ENCODE results near the gene ZBTB32.

The ZBTB32 gene

DNA sequence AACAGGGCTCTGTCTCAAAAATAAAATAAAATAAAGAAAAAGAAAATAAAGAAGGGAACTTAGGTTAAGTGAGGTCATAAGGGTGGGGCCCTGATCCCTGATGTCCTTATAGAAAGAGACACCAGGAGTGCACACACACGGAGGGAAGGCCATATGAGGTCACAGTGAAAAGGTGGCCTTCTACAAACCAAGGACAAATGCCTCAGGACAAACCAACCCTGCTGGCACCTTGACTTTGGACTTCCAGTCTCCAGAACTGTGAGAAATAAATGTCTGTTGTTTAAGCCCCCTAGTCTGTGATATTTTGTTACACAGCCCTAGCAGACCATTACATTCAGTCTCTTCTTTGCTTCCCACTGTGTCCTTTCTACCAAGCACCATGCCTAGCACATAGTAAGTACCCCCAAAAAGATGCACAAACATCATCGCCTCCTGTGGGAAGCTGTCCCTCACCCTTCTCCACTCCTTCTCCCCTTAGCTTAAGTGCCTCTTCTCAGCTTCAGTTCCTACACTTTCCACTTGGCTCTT is 8.4 kb upstream of the ZBTB32 start:
- DNase-seq (ENCODE audit: low read depth) = no peak

DNA sequence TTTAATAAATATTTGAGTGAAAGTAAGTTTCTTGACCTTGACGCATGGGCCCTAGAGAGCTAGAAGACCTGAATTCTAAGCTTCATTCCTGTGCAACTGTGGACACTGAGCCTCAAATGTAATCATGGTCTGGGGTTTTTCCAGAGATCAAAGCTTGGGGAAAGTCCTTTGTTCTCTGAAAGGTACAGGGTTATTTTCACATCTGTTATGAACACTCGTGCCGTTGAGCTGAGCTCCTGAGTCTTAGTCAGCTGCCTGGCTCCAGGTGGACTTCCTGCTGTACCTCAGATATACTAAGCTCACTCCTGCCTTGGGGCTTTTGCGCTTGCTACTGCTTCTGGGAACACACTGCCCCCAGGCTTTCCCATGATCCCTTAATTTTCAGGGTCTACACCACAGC is 7.5 kb upstream of the ZBTB32 start:
- DNase-seq (ENCODE audit: low read depth) = no peak

- DNase-seq (ENCODE audit: low read depth) = peak; percentile 99
Observed at GRCh38 chr19:35702223-35703012, 1.9 kb upstream of the ZBTB32 start.

DNA sequence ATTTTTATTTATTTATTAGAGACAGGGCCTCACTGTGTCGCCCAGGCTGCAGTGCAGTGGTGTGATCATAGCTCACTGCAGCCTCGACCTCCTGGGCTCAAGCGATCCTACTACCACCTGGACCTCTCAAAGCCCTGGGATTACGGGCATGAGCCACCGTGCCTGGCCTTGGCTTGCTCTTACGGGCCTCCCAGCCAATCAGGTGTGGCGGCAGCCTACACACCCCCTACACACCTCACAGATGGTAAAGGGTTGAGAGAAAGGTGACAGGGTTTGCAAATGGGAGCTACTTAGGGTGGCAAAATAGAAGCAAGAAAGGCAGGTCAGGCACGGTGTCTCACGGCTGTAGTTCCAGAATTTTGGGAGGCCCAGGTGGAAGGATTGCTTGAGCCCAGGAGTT is 1.0 kb upstream of the ZBTB32 start:
- DNase-seq (ENCODE audit: low read depth) = no peak

DNA sequence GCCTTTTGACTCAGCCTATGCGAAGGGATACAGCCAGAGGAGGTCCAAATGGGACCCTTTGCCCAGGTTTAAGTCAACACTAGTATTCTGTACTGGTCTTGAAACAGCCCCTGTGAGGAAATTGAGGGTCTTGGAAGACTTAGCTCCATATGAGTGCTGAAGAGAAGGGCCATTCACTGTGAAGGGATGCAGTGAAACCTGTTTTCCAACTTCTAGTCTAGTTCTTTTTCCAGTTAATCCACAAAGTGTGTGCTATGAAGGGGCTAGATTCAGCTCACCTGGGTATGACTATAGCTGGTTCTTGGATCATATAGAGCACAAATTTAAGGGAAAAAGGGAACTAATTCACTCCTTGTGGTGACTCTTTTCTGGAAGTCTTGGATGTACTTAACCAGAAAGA is 4.0 kb downstream of the ZBTB32 start:
- DNase-seq (ENCODE audit: low read depth) = no peak

DNA sequence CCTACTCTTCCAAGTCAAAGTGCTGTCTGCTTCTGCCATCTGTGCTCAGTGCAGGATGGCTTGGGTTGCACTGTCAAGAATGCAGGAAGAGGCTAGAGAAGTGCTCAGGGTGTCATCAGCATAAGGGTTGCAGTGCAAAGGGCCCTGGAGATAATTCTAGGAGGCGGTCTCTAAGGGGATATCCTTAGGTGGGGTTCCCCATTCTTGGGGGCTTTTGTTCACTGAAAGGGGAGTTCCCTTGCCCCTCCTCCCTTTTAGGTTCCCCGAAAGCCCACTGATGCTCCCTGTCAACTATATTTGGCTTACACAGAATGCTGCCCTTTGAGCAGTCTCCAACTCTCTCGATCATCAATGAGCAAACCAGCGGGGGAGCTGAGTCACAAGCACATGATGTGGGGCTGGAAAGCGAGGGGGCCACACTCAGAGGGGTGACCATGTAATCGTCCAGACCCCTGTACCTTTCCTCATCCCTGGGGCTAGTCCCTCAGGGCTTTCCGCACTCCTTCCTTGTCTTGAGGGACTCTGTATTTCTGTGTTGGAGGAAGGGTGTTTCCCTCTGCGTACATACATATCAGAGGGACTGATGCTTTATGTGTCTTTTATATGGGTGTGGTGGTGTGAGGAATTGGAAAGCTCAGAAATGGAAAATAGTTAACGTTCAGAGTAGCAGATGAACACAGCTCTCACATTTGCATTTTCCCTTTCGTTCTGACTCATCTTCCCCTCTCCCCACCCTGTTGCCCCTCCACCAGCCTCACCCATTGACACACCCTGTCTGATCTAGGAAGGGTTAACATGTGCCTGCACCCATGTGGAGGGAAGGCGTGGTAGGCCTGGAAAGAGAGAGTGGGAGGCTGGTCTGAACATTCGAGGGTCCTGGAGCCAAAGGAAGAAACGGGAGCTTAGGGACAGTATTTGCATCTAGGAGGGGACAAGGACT is 6.7 kb downstream of the ZBTB32 start:
- DNase-seq (ENCODE audit: low read depth) = no peak

DNA sequence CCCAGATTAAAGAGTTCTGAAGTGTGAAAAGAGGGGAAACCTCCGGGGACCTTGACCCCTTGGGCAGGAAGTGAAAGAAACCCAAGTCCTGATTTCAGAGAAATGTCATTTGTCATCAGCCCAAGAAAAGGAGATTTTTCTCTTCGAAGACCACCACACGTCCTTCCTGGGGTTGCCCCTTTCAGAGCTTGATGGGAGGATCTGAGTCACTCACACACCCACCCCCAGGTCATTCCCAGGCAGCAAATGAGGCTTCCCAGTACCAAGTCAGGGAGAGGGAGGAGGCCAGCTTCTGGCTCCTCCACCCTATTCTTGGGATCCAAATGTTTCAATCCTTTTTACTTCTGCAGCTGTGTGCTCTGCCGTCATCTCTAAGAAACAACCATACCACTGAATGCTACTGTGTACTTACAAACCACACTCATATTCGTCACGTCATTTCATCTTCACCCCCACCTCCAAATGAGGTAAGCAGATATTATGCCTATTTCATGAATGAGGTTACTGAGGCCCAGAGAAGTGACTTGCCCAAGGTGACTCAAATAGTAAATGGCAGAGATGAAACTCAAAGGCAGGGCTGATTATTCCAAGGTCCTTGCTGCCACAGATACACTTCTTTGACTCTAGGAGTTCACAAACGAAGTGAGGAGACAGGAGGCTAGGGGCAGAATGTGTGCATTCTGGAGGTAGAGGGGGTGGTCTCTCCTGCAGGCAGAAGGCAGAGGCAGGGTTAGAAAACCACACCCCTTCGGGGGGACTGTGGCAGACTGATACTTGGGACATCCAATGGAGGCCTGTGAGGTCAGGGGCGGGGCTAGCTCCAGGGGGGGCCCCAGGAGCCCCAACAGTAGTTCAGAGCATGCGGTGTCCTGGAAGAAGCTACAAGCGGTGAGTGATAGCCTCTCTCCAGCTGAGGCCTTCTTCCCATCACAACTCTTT is 8.5 kb downstream of the ZBTB32 start:
- DNase-seq (ENCODE audit: low read depth) = no peak

DNA sequence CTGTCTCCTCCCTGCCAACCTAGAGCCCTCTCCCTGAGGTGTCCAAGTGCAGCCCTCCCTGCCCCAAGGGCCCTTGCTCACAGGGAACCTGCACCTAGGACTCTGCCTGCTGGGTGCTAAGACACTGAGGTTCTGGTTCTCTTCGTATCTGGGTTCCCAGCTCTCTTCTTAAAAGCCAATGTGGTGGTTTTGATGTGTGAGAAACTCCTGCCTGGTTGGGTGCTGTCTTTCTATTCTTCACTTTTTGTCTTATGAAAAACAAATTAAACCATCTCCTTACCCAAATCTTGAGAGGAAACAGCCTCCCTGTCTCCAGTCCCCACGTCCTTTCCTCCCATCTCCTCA is 9.1 kb downstream of the ZBTB32 start:
- no peak for DNase-seq (ENCODE audit: low read depth)

GRCh38 chr19:35713904-35714495 is 9.6 kb downstream of the ZBTB32 start:
- no peak for DNase-seq (ENCODE audit: low read depth)

- no peak for DNase-seq (ENCODE audit: low read depth)
Observed at GRCh38 chr19:35714601-35715354, 10.4 kb downstream of the ZBTB32 start.

- DNase-seq (ENCODE audit: low read depth) = no peak
Observed at GRCh38 chr19:35715355-35715809, 11.0 kb downstream of the ZBTB32 start.

DNA sequence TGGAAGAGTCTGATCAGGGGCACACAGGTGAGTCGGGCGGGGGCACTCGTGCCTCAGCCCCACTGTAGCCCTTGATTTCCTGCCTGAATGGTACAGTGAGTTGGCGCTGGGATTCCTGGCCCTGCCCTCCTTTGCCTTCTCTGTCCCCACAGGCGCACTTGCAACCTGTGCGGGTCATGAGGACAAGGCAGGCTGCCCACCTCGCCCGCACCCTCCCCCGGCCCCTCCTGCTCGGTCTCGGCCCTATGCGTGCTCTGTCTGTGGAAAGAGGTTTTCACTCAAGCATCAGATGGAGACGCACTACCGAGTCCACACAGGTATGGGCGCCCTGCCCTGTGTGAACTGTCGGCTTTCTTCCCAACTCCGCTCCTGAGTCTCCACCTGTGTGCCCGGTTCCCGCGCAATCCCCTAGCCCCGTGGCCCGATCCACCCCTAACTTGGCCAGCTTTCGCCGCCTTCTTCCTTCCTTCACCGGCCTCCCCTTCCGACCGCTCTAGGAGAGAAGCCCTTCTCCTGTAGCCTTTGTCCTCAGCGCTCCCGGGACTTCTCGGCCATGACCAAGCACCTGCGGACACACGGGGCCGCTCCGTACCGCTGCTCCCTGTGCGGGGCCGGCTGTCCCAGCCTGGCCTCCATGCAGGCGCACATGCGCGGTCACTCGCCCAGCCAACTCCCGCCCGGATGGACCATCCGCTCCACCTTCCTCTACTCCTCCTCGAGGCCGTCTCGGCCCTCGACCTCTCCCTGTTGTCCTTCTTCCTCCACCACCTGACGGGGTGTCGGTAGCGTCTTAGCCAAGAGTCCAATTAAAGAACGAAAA is 11.8 kb downstream of the ZBTB32 start:
- peak; percentile 40 for DNase-seq (ENCODE audit: low read depth)

- peak; percentile 95 for DNase-seq (ENCODE audit: low read depth)
Observed at GRCh38 chr19:35716801-35717664, 12.7 kb downstream of the ZBTB32 start.

GRCh38 chr19:35717665-35718344 is 13.4 kb downstream of the ZBTB32 start, which contains the start of gene KMT2B:
TSS of gene KMT2B (plus strand) at chr19:35718003. CDS start at chr19:35718019, 16 bp downstream.
- no peak for DNase-seq (ENCODE audit: low read depth)

- peak; percentile 21 for DNase-seq (ENCODE audit: low read depth)
Observed at GRCh38 chr19:35718345-35719041, 14.1 kb downstream of the ZBTB32 start.

DNA sequence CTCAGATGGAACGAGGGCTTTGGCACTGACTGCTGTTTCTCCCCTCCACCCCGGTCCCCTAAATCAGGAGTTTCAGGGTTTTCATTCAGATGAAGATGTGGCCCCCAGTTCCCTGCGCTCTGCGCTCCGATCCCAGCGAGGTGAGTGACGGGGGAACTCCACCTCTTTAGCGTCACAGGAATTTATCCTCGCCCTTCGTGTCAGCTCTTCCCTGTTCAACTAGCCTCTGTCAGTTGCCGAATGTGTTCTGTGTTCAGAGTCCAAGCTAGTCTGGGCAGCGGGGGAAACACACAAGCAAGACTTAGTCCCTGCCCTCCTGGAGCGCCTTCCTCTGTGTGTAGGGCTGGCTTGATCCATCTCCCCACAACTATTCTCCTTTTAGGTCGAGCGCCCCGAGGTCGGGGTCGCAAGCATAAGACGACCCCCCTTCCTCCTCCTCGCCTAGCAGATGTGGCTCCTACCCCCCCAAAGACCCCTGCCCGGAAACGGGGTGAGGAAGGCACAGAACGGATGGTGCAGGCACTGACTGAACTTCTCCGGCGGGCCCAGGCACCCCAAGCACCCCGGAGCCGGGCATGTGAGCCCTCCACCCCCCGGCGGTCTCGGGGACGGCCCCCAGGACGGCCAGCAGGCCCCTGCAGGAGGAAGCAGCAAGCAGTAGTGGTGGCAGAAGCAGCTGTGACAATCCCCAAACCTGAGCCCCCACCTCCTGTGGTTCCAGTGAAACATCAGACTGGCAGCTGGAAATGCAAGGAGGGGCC is 15.2 kb downstream of the ZBTB32 start:
- DNase-seq (ENCODE audit: low read depth) = no peak

DNA sequence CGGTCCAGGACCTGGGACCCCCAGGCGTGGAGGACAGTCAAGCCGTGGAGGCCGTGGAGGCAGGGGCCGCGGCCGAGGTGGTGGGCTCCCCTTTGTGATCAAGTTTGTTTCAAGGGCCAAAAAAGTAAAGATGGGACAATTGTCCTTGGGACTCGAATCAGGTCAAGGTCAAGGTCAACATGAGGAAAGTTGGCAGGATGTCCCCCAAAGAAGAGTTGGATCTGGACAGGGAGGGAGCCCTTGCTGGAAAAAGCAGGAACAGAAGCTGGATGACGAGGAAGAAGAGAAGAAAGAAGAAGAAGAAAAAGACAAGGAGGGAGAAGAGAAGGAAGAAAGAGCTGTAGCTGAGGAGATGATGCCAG is 15.8 kb downstream of the ZBTB32 start:
- no peak for DNase-seq (ENCODE audit: low read depth)
